Measurements from ENCODE around the gene ZNF410. TPM values are rescaled to one million over a fixed set of nuclear protein-coding genes. Genes with fewer than 3 reads are reported as not detected.

Gene ZNF410
- total and polyA plus RNA-seq, 2 donors (not counting 3 experiments of a cell fraction or from before 2014, with no cell fraction given): 21.8 to 45.0 TPM

DNA sequence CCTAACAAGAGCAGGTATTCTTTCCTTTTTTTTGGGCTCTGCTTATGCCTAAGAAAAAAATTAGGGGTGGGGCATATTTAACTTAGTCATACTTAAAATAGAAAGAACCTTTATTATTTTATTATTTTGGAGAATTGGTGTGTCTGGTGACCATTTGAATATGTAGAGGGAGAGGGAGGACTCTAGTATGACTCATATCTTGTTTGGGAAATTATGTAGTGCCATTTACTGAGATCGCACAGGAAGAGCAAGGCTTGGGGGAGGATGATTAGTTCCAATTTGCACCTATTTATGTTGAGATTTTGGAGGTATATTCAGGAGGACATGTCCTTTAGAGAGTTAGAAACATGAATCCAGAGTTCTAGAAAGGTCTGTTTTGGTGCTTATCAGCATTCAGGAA lies 9.9 kb downstream of the ZNF410 start:
- H3K27me3 ChIP-seq (ENCODE audit: control insufficient read depth in 2 of 2, insufficient read depth in 2 of 2, low read length in 2 of 2): no peaks in the 10 kb centered on the region
- TF ChIP-seq FOS (IDR thresholded peaks at IDR 0.05; ENCODE audit: borderline replicate concordance, insufficient read depth, low read length): peak; percentile 36
- peak; percentile 42 for TF ChIP-seq JUN (IDR thresholded peaks at IDR 0.05; ENCODE audit: borderline replicate concordance, insufficient read depth, insufficient read length, low read depth)
- no peak for TF ChIP-seq EZH2 (IDR thresholded peaks at IDR 0.05; ENCODE audit: borderline replicate concordance, low read depth, low read length, severe bottlenecking)
- TF ChIP-seq MYC (IDR thresholded peaks at IDR 0.05; ENCODE audit: low read depth, low read length): no peak
- TF ChIP-seq GATA2 (IDR thresholded peaks at IDR 0.05; ENCODE audit: insufficient read depth, insufficient read length, low read depth, low read length): no peak
- H3K27ac ChIP-seq (ENCODE audit: insufficient read depth, low read depth, low read length): peak overlapping the region; percentile 62
- H3K9ac ChIP-seq (replicated peaks; ENCODE audit: extremely low read depth, insufficient read depth, low read length): no peak overlapping the region
- H3K9me3 ChIP-seq (replicated peaks; ENCODE audit: control insufficient read depth, insufficient read depth, low read length): no peaks in the 10 kb centered on the region
- peaks cover 9 to 24% of the 10 kb centered on the region in 2 experiments for H3K36me3 ChIP-seq (ENCODE audit: control insufficient read depth in 2 of 2, extremely low read depth in 1 of 2, insufficient read depth in 2 of 2, low read length in 2 of 2)
- H3K79me2 ChIP-seq (ENCODE audit: control insufficient read depth, insufficient read depth, low read length): peaks cover 13% of the 10 kb centered on the region
- H3K9me1 ChIP-seq (replicated peaks; ENCODE audit: control insufficient read depth, extremely low read depth, insufficient read depth, low read length): no peaks in the 10 kb centered on the region
- no peak overlapping the region for H3K4me2 ChIP-seq (ENCODE audit: insufficient read depth, low read length)
- intact Hi-C loops (cut with micrococcal nuclease): no loop called here
- peak; percentile 39 for DNase-seq (ENCODE audit: low read depth, low spot score)
- CTCF ChIA-PET: no interaction called here
- POLR2A ChIA-PET: no interaction called here
- H3K4me1 ChIP-seq (ENCODE audit: control insufficient read depth, extremely low read depth, insufficient read depth, low read length): peaks cover 12% of the 10 kb centered on the region
- FAIRE-seq: no peak
- BruUV-seq (replicated peaks): no TSS peak
- dilution Hi-C loops (cut with MboI; ENCODE audit: extremely low pct_ligation_motif_present, low sequenced_read_pairs): no loop called here
- H4K20me1 ChIP-seq (replicated peaks; ENCODE audit: control insufficient read depth, extremely low read depth, insufficient read depth, low read length): no peaks in the 10 kb centered on the region
- no peak overlapping the region for H2AFZ ChIP-seq (ENCODE audit: low read depth, low read length)
- no peak overlapping the region for H3K4me3 ChIP-seq (replicated peaks in 1 of 3; ENCODE audit: insufficient read depth in 1 of 3, low read depth in 1 of 3, low read length in 3 of 3)

DNA sequence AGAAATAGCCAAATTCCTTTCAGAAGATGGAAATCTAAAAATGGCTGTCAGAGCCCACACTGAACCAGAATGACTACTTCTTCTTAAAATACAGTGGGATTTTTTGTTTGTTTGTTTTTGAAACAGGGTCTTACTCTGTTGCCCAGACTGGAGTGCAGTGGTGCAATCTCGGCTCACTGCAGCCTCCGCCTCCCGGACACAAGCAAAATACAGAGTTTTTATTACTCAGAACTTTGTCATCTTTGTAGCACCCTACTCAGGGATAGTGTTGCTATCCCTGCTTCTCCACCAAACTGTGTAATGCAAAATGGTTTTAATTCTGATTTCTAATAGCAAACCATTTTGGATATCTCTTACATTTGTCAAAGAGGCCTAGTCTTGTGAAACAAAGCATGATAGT lies 16.4 kb downstream of the ZNF410 start:
- TF ChIP-seq FOS (IDR thresholded peaks at IDR 0.05; ENCODE audit: borderline replicate concordance, insufficient read depth, low read length) (no peak), EZH2 (IDR thresholded peaks at IDR 0.05; ENCODE audit: borderline replicate concordance, low read depth, low read length, severe bottlenecking) (no peak), POLR2A (IDR thresholded peaks at IDR 0.05; ENCODE audit: low read depth, low read length) (no peak), GATA2 (IDR thresholded peaks at IDR 0.05; ENCODE audit: insufficient read depth, insufficient read length, low read depth, low read length) (no peak), POLR2AphosphoS5 (IDR thresholded peaks at IDR 0.05; ENCODE audit: insufficient read depth, low read depth, low read length) (no peak), JUN (IDR thresholded peaks at IDR 0.05; ENCODE audit: borderline replicate concordance, insufficient read depth, insufficient read length, low read depth) (no peak), MYC (IDR thresholded peaks at IDR 0.05; ENCODE audit: low read depth, low read length) (no peak)
- TF ChIP-seq, protein P1, sequence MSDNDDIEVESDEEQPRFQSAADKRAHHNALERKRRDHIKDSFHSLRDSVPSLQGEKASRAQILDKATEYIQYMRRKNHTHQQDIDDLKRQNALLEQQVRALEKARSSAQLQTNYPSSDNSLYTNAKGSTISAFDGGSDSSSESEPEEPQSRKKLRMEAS (IDR thresholded peaks at IDR 0.05; ENCODE audit: insufficient read depth, insufficient read length): no peak
- TF ChIP-seq, protein P2, sequence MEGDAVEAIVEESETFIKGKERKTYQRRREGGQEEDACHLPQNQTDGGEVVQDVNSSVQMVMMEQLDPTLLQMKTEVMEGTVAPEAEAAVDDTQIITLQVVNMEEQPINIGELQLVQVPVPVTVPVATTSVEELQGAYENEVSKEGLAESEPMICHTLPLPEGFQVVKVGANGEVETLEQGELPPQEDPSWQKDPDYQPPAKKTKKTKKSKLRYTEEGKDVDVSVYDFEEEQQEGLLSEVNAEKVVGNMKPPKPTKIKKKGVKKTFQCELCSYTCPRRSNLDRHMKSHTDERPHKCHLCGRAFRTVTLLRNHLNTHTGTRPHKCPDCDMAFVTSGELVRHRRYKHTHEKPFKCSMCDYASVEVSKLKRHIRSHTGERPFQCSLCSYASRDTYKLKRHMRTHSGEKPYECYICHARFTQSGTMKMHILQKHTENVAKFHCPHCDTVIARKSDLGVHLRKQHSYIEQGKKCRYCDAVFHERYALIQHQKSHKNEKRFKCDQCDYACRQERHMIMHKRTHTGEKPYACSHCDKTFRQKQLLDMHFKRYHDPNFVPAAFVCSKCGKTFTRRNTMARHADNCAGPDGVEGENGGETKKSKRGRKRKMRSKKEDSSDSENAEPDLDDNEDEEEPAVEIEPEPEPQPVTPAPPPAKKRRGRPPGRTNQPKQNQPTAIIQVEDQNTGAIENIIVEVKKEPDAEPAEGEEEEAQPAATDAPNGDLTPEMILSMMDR (IDR thresholded peaks at IDR 0.05; ENCODE audit: extremely low read depth in 1 of 2, insufficient read depth in 1 of 2, low read depth in 1 of 2, low read length in 2 of 2): no peak
- H2AFZ ChIP-seq (ENCODE audit: low read depth, low read length): no peak overlapping the region
- no peak overlapping the region for H3K9ac ChIP-seq (replicated peaks; ENCODE audit: extremely low read depth, insufficient read depth, low read length)
- no peak overlapping the region for H3K4me2 ChIP-seq (ENCODE audit: insufficient read depth, low read length)
- H3K79me2 ChIP-seq (ENCODE audit: control insufficient read depth, insufficient read depth, low read length): peaks cover 2% of the 10 kb centered on the region
- H3K4me3 ChIP-seq (replicated peaks in 1 of 3; ENCODE audit: insufficient read depth in 1 of 3, low read depth in 1 of 3, low read length in 3 of 3): no peak overlapping the region
- H3K4me1 ChIP-seq (ENCODE audit: control insufficient read depth, extremely low read depth, insufficient read depth, low read length): no peaks in the 10 kb centered on the region
- H4K20me1 ChIP-seq (replicated peaks; ENCODE audit: control insufficient read depth, extremely low read depth, insufficient read depth, low read length): no peaks in the 10 kb centered on the region
- dilution Hi-C loops (cut with MboI; ENCODE audit: extremely low pct_ligation_motif_present, low sequenced_read_pairs): no loop called here
- H3K9me1 ChIP-seq (replicated peaks; ENCODE audit: control insufficient read depth, extremely low read depth, insufficient read depth, low read length): no peaks in the 10 kb centered on the region
- no peak overlapping the region for H3K27ac ChIP-seq (ENCODE audit: insufficient read depth, low read depth, low read length)
- no peaks in the 10 kb centered on the region for H3K9me3 ChIP-seq (replicated peaks; ENCODE audit: control insufficient read depth, insufficient read depth, low read length)
- ChIA-PET CTCF (no interaction called here), POLR2A (no interaction called here)
- no peak for FAIRE-seq
- DNase-seq (ENCODE audit: low read depth, low spot score): no peak
- H3K36me3 ChIP-seq (ENCODE audit: control insufficient read depth in 2 of 2, extremely low read depth in 1 of 2, insufficient read depth in 2 of 2, low read length in 2 of 2): peaks cover 14 to 24% of the 10 kb centered on the region in 2 experiments
- no TSS peak for BruUV-seq (replicated peaks)
- H3K27me3 ChIP-seq (ENCODE audit: control insufficient read depth in 2 of 2, insufficient read depth in 2 of 2, low read length in 2 of 2): no peaks in the 10 kb centered on the region
- intact Hi-C loops (cut with micrococcal nuclease): no loop called here

All from endothelial cell of umbilical vein (primary cell).